Brain pericyte (primary cell): ENCODE data around the gene COL11A2.

ENCODE experiments used
- DNase-seq: peaks from one replicate; pipeline ENCODE4 v3.0.0-alpha.2; 2012; ENCODE audit warnings: low read depth, low spot score

COL11A2 gene

DNA sequence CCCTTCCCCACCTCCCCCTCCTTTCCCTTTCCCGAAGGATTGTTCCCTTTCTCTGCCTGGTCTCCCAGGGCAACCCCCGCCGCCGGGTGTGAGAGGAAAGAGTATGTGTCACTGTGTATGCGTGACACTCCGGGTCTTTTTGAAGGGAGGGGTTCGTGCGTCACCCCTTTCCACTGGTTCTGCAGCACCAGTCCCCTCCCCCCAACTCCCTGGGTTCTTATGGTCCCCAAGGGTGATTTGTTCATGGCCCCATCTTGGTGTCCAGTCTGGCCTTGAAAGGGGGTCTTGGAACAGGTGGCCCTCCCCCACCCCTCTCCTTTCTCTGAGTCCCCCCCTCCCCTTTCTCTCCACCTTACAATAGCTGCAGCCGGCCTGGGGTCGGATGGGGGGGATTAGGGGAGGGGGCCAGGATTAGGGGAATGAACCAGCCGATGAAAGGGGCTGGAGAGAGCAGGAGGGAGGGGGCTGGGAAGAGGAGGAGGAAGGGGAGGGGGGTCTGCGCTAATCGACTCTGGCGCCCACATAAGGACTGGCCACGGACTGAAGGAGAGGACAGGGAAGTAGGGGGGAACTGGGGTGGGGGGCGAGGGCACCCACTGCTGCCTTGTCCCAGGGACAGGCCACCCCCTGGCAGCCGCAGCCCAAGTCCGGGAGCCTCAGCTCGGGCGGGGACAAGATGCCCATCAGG is 14.7 kb upstream of the COL11A2 start:
- no peak for DNase-seq

GRCh38 chr6:33206027-33206863 is 14.0 kb upstream of the COL11A2 start:
- no peak for DNase-seq

- DNase-seq = no peak
Observed at GRCh38 chr6:33205191-33206026, 13.1 kb upstream of the COL11A2 start.

DNA sequence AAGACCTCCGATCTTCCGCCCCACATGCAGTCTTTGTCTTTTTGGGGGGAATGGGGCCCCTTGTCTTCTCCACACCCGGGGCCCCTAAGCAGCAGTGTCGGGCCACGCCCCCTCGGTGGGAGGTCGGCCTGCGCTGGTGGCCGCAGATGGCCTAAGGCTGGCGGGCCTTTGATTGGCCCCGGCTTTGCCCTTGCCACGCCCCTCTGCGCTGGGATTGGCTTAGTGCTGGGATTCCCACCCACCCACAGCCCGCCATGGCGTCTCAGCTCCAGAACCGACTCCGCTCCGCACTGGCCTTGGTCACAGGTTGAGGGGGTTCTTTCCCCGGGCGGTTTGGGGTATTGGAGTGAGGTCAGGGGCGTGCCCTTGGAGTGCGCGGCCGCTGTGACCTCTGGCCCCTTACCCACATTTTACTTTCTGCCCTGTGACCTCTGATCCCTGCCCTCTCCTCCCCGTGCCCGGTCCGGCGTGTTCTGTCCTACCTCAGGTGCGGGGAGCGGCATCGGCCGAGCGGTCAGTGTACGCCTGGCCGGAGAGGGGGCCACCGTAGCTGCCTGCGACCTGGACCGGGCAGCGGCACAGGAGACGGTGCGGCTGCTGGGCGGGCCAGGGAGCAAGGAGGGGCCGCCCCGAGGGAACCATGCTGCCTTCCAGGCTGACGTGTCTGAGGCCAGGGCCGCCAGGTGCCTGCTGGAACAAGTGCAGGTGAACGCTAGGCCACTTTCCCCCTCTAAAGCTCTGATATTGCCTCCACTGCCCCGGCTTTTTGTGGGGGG is 12.3 kb upstream of the COL11A2 start, which contains the start of gene HSD17B8:
Gene HSD17B8 (plus strand): TSS at position 241 of the 776 bp plus-strand sequence. CDS start 14 bp downstream, at position 255.
- DNase-seq = peak; percentile 72

GRCh38 chr6:33204165-33204414 is 11.8 kb upstream of the COL11A2 start:
- no peak for DNase-seq

- no peak for DNase-seq
Observed at GRCh38 chr6:33203443-33204164, 11.3 kb upstream of the COL11A2 start.

DNA sequence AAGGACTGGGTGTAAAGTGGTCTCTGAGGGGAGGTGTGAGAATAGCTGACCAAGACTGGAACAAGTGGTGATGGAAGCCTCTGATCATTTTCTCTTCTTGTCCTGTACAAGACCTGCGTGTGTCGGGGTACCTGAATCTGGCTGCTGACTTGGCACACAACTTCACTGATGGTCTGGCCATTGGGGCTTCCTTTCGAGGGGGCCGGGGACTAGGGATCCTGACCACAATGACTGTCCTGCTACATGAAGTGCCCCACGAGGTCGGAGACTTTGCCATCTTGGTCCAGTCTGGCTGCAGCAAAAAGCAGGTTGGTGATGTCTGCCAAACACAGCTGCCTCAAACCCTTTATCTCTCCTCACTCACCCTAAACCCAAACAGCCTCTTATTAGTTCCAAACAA is 10.5 kb upstream of the COL11A2 start:
- DNase-seq = no peak

GRCh38 chr6:33201935-33202334 is 9.7 kb upstream of the COL11A2 start:
- DNase-seq = no peak

DNA sequence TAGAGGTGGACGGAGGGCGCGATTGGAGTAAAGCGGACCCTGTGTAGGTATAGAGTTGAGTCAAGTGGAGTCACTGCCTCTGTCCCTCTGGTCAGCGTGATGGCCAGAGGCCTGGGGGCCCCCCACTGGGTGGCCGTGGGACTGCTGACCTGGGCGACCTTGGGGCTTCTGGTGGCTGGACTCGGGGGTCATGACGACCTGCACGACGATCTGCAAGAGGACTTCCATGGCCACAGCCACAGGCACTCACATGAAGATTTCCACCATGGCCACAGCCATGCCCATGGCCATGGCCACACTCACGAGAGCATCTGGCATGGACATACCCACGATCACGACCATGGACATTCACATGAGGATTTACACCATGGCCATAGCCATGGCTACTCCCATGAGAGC is 8.9 kb upstream of the COL11A2 start:
- no peak for DNase-seq

- peak; percentile 100 for DNase-seq
Observed at GRCh38 chr6:33200219-33201146, 8.2 kb upstream of the COL11A2 start, which contains the start of the genes RXRB and SLC39A7. RXRB (minus strand) TSS chr6:33200665; CDS start chr6:33200476, 189 bp downstream. SLC39A7 (plus strand) TSS chr6:33200867; CDS start chr6:33201246, 379 bp downstream.

- DNase-seq = no peak
Observed at GRCh38 chr6:33199687-33200218, 7.5 kb upstream of the COL11A2 start.

DNA sequence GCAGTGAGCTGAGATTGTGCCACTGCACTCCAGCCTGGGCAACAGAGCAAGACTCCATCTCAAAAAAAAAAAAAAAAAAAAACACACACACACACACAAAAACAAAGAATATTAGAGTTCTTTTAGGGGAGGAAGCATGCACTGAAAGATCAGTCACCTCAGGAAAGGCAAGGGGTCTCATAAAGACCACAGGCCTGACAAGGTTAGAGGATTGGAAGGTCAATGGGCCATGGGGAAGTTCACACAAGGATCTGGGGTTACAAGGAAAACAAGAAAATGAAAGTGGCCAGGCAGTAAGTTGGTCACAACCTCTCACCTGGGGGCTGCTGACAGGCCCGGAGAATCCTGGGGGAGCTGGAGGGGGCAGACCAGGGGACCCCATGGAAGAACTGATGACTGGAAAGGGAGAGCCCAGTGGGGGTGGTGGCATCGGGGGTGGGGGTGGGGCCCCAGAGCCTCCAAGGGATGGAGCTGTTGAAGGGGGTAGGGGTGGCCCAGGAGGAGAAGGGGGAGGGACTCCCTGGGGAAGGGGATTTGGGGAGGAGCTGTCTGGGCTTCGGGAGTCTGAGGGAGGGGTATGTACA is 6.7 kb upstream of the COL11A2 start:
- DNase-seq = no peak

DNA sequence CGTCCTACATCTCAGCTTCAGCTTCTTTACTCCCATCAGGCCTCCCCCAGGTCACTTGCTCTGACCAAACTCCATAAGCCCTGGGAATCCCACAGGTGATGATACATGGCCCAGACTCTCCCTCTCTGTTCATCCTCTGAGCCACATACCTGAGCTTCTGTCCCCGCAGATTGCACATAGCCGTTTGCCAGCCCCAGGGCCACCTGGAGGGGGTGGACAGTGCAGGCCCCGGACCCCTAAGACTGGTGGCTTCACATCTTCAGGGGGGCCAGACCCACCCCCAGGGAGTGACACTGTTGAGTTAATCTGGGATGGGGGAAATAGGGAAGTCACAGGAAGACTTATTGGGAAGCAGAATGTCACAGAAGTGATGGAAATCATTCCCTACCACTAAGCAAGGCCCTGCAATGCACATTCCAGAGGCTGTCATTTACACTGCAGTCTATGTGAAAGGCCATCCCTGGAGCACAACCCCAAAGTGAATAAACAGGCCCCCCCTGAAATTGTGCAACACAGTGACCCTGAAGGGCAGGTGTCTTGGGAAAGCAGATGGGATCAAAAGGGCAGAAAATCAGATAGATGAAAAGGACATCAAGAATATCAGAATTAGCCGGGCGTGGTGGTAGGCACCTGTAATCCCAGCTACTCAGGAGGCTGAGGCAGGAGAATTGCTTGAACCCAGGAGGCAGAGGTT is 6.0 kb upstream of the COL11A2 start:
- DNase-seq = no peak

DNA sequence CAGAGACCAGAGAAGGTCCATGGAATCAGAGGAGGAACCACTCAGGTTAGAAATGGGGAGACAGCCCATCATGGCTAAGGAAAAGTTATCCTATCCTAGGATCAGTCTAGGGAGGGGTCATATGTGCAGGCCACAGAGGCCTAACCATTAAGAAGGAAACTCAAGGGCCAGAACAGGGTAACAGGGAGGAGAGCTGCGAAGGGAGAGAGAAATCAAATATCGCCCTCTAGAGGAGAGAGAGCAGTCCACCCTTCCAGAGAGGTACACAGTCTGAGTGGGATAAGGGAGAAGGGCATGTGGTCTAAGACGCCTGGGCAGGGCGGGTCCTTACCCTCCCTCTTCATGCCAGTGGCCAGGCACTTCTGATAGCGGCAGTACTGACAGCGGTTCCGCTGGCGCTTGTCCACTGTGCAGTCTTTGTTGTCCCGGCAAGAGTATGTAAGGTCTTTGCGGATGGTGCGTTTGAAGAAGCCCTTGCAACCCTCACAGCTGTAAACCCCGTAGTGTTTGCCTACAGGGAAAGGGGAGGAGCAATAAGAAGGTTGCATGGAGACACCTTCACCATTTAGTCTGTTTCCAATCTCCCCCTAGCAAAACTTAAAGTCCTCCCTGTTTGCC is 5.3 kb upstream of the COL11A2 start:
- no peak for DNase-seq

GRCh38 chr6:33195304-33196165 is 3.3 kb upstream of the COL11A2 start:
- no peak for DNase-seq

DNA sequence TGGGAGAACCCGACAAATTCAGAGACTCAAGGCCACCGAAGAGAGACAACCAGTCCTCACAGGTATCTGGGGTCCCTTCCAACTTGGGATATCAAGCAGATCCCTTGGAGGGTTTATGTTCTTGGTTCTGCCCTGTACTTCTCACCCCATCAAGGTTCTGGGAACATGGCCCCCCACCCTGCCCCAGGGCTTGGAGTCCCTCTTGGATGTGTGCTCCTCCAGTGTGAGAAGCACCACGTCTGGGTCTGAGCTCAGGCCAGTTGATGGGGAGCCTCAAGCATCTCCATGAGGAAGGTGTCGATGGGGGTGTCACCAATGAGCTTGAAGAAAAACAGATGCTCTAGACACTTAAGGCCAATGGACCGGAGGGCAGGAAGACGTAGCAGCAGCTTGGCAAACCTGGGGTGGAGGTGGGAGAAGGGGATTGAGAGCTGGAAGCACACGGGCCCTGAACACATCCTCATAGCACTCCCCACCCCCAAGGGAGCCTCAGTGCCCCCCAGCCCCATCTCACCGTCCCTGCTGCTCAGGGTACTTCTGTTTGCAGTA is 2.2 kb upstream of the COL11A2 start:
- no peak for DNase-seq

DNA sequence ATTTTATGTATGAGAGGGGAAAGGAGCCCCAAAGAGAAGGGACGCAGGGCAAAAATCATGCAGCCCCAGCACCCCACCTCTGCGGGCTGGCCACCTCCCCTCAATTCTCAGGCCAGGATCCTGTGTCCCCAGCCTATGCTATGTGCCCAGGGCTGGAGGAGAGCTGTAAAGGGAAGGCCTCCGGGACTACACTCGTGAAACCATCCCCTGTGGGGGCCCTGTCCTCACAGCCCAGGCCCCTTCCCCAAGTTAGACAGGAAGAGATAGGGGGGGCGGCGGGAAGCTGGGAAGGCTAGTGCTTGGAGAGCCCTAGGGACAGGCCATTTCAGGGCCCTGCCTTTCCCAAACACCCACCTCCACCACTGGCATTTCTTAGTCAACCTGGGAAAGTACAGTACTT is 1.4 kb upstream of the COL11A2 start:
- no peak for DNase-seq
